ENCODE results near the gene NQO2.
"Not testable (repeated sequence)": the region's sequence is repeated elsewhere in the genome, so short reads cannot be mapped to it uniquely, and the experiment has no call there.

Gene NQO2

GRCh38 chr6:3013901-3014674 lies 14.4 kb downstream of the NQO2 start:
- DNase-seq (ENCODE audit: low spot score), result no peak

GRCh38 chr6:3014675-3015066 lies 15.0 kb downstream of the NQO2 start:
- DNase-seq (ENCODE audit: low spot score), result no peak

- no peak for DNase-seq (ENCODE audit: low spot score)
Measured at GRCh38 chr6:3015144-3015543, 15.4 kb downstream of the NQO2 start.

GRCh38 chr6:3016473-3017280 lies 17.0 kb downstream of the NQO2 start:
- no peak for DNase-seq (ENCODE audit: low spot score)

- DNase-seq (ENCODE audit: low spot score), result no peak
Measured at GRCh38 chr6:3017304-3017703, 17.6 kb downstream of the NQO2 start.

- no peak for DNase-seq (ENCODE audit: low spot score)
Measured at GRCh38 chr6:3019065-3019464, 19.4 kb downstream of the NQO2 start.

GRCh38 chr6:3019749-3020320 lies 20.1 kb downstream of the NQO2 start:
- DNase-seq (ENCODE audit: low spot score), result no peak

GRCh38 chr6:3020976-3021598 lies 21.4 kb downstream of the NQO2 start:
- DNase-seq (ENCODE audit: low spot score), result not testable (repeated sequence)

GRCh38 chr6:3022765-3023662 lies 23.3 kb downstream of the NQO2 start:
- no peak for DNase-seq (ENCODE audit: low spot score)

- DNase-seq (ENCODE audit: low spot score), result peak; percentile 94
Measured at GRCh38 chr6:3023663-3024483, 24.2 kb downstream of the NQO2 start.

GRCh38 chr6:3026791-3027626 lies 27.3 kb downstream of the NQO2 start:
- no peak for DNase-seq (ENCODE audit: low spot score)

- DNase-seq (ENCODE audit: low spot score), result not testable (repeated sequence)
Measured at GRCh38 chr6:3028156-3028555, 28.5 kb downstream of the NQO2 start.

GRCh38 chr6:3031857-3032640 lies 32.4 kb downstream of the NQO2 start:
- no peak for DNase-seq (ENCODE audit: low spot score)

- DNase-seq (ENCODE audit: low spot score), result no peak
Measured at GRCh38 chr6:3032986-3033385, 33.3 kb downstream of the NQO2 start.

- no peak for DNase-seq (ENCODE audit: low spot score)
Measured at GRCh38 chr6:3033652-3034051, 34.0 kb downstream of the NQO2 start.

- DNase-seq (ENCODE audit: low spot score), result no peak
Measured at GRCh38 chr6:3035397-3035796, 35.7 kb downstream of the NQO2 start.

GRCh38 chr6:3036861-3037637 lies 37.4 kb downstream of the NQO2 start:
- DNase-seq (ENCODE audit: low spot score), result no peak

Measured in COLO829 (cell line).